Measurements from ENCODE around the gene ARMH1. TPM values are rescaled to one million over a fixed set of nuclear protein-coding genes. Genes with fewer than 3 reads are reported as not detected.

The ARMH1 gene
- total and polyA plus RNA-seq, 8 donors = 4.0 to 8.1 (median 6.3) TPM

DNA sequence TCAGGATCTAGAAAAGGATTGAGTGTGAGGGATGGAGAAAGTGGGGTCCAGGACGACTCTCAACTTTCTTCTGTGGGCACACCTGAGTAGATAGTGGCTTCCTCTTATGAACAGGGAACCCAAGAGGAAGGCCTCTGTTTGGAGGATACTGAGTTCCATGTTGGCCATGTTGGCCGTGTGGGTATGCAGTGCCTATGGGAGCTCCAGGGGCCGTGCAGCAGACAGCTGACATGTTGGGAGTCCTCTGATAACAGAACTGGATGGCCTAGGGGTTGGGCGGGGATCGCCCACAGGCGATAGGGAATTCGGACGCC is 43.2 kb upstream of the ARMH1 start:
- H3K27me3 ChIP-seq = no peaks in the 10 kb centered on the region
- peak overlapping the region; percentile 51 to 69 for H3K4me3 ChIP-seq
- H3K27ac ChIP-seq = peak overlapping the region; percentile 90 to 97
- H3K9me3 ChIP-seq = no peaks in the 10 kb centered on the region
- intact Hi-C loops (cut with DNase I) = no loop called here
- peaks cover 0 to 32% of the 10 kb centered on the region in 2 donors for H3K4me1 ChIP-seq
- TF ChIP-seq, protein P1, sequence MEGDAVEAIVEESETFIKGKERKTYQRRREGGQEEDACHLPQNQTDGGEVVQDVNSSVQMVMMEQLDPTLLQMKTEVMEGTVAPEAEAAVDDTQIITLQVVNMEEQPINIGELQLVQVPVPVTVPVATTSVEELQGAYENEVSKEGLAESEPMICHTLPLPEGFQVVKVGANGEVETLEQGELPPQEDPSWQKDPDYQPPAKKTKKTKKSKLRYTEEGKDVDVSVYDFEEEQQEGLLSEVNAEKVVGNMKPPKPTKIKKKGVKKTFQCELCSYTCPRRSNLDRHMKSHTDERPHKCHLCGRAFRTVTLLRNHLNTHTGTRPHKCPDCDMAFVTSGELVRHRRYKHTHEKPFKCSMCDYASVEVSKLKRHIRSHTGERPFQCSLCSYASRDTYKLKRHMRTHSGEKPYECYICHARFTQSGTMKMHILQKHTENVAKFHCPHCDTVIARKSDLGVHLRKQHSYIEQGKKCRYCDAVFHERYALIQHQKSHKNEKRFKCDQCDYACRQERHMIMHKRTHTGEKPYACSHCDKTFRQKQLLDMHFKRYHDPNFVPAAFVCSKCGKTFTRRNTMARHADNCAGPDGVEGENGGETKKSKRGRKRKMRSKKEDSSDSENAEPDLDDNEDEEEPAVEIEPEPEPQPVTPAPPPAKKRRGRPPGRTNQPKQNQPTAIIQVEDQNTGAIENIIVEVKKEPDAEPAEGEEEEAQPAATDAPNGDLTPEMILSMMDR (IDR thresholded peaks at IDR 0.05) = no peak
- no peak for DNase-seq
- peaks cover 0 to 32% of the 10 kb centered on the region in 2 donors for H3K36me3 ChIP-seq
- peak; percentile 25 for ATAC-seq

DNA sequence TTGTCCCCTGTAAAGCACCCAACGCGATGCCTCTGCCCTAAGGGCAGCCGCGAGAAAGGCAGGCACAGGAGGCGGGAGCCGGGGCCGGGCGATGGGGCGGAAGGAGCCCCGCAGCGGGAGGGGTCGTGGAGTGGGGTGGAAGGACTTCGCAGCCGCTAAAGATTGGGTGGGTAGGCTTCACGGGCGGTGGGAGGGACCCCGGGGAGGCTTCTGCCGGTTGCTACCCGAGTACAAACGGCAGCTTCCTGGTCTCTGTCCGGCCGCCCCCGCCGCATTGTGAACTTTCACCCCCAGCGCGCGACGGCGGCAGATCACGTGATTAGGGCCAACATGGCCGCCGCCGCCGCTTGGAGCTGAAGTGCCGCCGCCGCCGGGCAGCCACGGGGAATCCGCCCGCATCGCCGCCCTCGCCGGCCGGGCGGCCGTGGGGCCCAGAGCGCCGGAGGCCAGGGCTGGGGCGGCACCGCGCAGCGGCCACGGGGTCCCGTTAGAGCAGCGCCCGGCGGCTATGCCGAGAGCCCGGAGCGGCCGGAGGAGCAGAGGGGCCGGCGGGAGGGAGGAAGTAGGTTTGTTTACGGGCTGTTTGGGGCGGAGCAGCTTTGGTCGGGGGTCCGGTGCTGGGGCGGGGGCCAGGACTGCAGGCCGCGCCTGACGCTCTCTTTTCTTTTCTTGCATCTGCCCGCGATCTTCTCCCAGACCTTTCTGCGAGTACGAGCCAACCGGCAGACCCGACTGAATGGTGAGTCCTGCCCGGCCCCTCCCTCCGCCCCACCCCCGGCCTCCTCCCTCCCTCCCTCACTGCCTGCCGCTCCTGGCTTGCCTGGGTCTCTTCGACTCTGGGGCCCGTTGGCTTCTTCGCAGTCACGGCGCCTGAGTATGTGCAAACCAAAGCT is 42.6 kb upstream of the ARMH1 start:
- peak overlapping the region; percentile 51 to 69 for H3K4me3 ChIP-seq
- DNase-seq = peak; percentile 85 to 97 (median 90)
- intact Hi-C loops (cut with DNase I) = no loop called here
- H3K27me3 ChIP-seq = no peaks in the 10 kb centered on the region
- peak overlapping the region; percentile 90 to 97 for H3K27ac ChIP-seq
- peak; percentile 91 for ATAC-seq
- no peaks in the 10 kb centered on the region for H3K9me3 ChIP-seq
- TF ChIP-seq, protein P1 (IDR thresholded peaks at IDR 0.05) = no peak
- peaks cover 0 to 38% of the 10 kb centered on the region in 2 donors for H3K36me3 ChIP-seq
- peaks cover 0 to 32% of the 10 kb centered on the region in 2 donors for H3K4me1 ChIP-seq

DNA sequence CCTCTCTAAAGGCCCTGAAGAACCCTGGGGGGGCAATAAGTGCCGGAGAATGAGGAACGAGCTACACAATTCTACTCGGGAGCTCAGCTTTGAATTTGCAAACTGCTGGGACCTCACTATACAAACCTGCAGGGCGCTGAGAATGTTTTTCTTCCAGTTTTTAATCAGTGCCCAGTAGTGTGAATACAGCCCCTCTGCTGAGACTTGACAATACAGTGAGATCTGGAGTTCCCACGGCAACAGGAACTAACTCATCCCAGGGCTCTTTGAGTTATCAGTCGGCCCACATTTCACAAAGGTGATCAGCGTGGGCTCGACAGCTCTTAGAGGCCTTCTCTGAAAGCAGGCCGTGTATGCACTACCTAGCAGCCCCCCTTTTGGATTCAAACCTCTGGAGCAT is 41.9 kb upstream of the ARMH1 start:
- Histone ChIP-seq H3K36me3 (peaks cover 0 to 45% of the 10 kb centered on the region in 2 donors), H3K27ac (peak overlapping the region; percentile 90 to 97), H3K4me3 (peak overlapping the region; percentile 51 to 69), H3K4me1 (peaks cover 0 to 32% of the 10 kb centered on the region in 2 donors), H3K9me3 (no peaks in the 10 kb centered on the region), H3K27me3 (no peaks in the 10 kb centered on the region)
- ATAC-seq (peak; percentile 2), DNase-seq (no peak)
- TF ChIP-seq, protein P1 (IDR thresholded peaks at IDR 0.05) = no peak
- intact Hi-C loops (cut with DNase I) = no loop called here

DNA sequence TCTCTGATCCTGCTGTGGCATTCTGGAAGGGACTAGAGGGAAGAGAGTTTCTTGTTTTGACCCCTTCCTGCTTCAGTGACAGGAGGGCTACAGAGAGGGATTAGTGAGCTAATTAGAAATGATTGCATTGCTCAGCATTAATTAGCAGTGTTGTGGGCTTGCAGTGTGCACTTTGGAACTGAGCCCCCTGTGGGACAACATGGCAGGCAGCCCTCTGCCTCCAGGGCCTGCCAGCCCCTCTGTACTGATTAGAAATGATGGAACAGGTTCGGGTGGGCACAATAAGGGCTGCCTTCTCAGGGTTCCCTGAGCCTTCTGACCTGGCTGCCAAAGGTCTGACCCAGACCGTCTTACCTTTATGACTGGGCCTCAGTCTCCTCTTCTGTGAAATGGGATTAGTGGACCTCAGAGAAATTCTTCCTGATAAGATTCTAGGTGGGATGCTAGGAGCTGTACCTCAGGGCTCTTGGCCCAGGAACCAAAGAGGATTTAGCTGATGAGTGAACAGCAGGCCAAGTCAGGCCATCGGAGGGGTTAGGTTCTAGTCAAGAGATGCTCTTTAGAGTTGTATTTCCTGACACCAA is 39.8 kb upstream of the ARMH1 start:
- Histone ChIP-seq H3K4me1 (peaks cover 0 to 32% of the 10 kb centered on the region in 2 donors), H3K36me3 (peaks cover 0 to 66% of the 10 kb centered on the region in 2 donors), H3K9me3 (no peaks in the 10 kb centered on the region), H3K27me3 (no peaks in the 10 kb centered on the region), H3K4me3 (no peak overlapping the region), H3K27ac (no peak overlapping the region)
- no peak for ATAC-seq
- intact Hi-C loops (cut with DNase I) = no loop called here
- TF ChIP-seq, protein P1 (IDR thresholded peaks at IDR 0.05) = no peak
- DNase-seq = no peak

DNA sequence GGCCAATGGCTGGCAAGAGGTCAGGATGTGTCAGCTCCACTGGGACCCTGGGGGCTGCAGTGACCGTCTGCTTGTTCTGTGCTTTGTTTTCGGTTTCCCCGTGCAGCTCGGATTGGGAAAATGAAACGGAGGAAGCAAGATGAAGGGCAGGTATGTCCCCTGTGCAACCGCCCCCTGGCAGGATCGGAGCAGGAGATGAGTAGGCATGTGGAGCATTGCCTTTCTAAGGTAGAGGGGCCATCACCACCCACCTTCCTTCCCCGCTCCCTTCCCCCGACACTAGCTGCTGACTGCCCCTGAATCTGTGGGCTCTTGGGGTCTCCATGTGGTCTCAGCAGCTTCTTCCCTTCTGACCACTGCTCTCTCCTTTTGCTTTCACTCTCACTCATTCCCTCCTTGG is 39.1 kb upstream of the ARMH1 start:
- Histone ChIP-seq H3K4me1 (peaks cover 0 to 32% of the 10 kb centered on the region in 2 donors), H3K4me3 (no peak overlapping the region), H3K36me3 (peaks cover 0 to 73% of the 10 kb centered on the region in 2 donors), H3K27me3 (no peaks in the 10 kb centered on the region), H3K27ac (no peak overlapping the region), H3K9me3 (no peaks in the 10 kb centered on the region)
- no peak for ATAC-seq
- DNase-seq = no peak
- TF ChIP-seq, protein P1 (IDR thresholded peaks at IDR 0.05) = no peak
- intact Hi-C loops (cut with DNase I) = no loop called here

Data from left lung (tissue), 10 donors.